Neutrophil (primary cell): Measurements from ENCODE around the gene B3GNT3.

Source experiments
- H3K27ac ChIP-seq: fragments of 200-600 bp; sonication (generic); 2 replicates; pipeline ENCODE4 v1.5.1; 2016; ENCODE audit warnings: mild to moderate bottlenecking, moderate library complexity
- H3K27me3 ChIP-seq: fragments of 200-600 bp; sonication (generic); 2 replicates; pipeline ENCODE4 v1.6.0; 2016; ENCODE audit warnings: mild to moderate bottlenecking
- H3K36me3 ChIP-seq: fragments of 200-600 bp; sonication (generic); 2 replicates; pipeline ENCODE4 v1.5.1; 2017
- H3K4me1 ChIP-seq, 2 experiments: fragments of 200-600 bp in 1 of 2; sonication (generic) in 1 of 2; 1 replicate in 1 of 2; 2 replicates in 1 of 2; pipeline versions ENCODE4 v1.5.1 to v1.6.1; 2013 to 2016; ENCODE audit warnings: low read depth in 1 of 2, low read length in 1 of 2, mild to moderate bottlenecking in 1 of 2, moderate library complexity in 1 of 2; ENCODE audit not compliant: control insufficient read depth in 1 of 2, insufficient read depth in 1 of 2
- H3K4me3 ChIP-seq, 2 experiments: fragments of 200-600 bp in 1 of 2; sonication (generic) in 1 of 2; 1 replicate in 1 of 2; 2 replicates in 1 of 2; pipeline ENCODE4 v1.5.1; 2013 to 2016; ENCODE audit warnings: low read depth in 1 of 2, low read length in 1 of 2, mild to moderate bottlenecking in 1 of 2, moderate library complexity in 1 of 2
- H3K9me3 ChIP-seq: fragments of 200-600 bp; sonication (generic); 2 replicates; pipeline ENCODE4 v1.5.1; 2016
- TF ChIP-seq, protein P1 (sequence below): fragments of 200-600 bp; sonication (generic); IDR thresholded peaks from 2 replicates; pipeline ENCODE4 v1.5.1; 2016; ENCODE audit warnings: antibody characterized with exemption

Gene B3GNT3

DNA sequence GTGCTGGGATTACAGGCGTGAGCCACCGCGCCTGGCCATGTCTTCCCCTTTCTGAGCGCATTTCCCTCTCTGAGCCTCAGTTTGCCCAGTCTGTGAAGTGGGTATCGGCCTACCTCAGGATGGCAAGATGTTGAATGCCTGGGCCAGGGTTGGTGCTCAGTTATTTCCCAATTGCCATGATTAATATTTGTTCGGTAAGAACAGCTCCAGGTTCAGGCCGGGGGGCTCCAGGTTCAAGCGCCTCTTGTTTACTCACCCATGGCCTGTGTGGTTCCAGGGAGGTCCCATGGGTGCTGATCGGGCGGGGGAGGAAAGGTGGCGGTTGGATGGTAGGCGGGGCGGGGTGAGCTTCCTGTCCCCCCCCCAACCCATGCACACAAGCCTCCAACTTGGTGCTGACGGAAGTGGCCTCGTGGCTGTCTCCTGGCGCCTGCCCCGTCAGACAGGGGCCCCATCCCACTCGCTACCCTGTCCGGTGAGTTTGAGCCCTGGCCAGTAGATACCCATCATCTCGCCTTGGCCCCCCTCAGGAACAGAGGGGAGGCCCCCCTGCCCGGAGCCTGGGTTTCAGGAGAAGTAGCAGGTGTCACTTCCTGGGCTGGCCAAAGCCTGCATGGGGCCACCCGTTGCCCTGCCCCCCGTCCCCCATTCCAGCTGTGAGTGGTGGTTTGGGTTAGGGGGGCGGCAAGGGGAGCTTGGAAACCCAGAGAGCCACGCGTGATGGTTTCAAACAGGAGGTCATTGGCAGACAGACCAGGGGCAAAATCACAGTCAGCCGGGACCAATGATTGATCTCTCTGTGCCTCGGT is 43.6 kb upstream of the B3GNT3 start, which contains the start of gene FCHO1:
Gene FCHO1, plus strand, starts transcription at position 375 of the 809 bp plus-strand sequence. CDS start 3,688 bp downstream, outside the sequence.
- Histone ChIP-seq H3K4me1 (peaks cover 63 to 65% of the 10 kb centered on the region in 2 experiments), H3K36me3 (peaks cover 27% of the 10 kb centered on the region), H3K27me3 (no peaks in the 10 kb centered on the region), H3K9me3 (no peaks in the 10 kb centered on the region), H3K4me3 (peak within 1 kb of the TSS; percentile 56 to 72), H3K27ac (peak within 1 kb of the TSS; percentile 96)
- TF ChIP-seq, protein P1, sequence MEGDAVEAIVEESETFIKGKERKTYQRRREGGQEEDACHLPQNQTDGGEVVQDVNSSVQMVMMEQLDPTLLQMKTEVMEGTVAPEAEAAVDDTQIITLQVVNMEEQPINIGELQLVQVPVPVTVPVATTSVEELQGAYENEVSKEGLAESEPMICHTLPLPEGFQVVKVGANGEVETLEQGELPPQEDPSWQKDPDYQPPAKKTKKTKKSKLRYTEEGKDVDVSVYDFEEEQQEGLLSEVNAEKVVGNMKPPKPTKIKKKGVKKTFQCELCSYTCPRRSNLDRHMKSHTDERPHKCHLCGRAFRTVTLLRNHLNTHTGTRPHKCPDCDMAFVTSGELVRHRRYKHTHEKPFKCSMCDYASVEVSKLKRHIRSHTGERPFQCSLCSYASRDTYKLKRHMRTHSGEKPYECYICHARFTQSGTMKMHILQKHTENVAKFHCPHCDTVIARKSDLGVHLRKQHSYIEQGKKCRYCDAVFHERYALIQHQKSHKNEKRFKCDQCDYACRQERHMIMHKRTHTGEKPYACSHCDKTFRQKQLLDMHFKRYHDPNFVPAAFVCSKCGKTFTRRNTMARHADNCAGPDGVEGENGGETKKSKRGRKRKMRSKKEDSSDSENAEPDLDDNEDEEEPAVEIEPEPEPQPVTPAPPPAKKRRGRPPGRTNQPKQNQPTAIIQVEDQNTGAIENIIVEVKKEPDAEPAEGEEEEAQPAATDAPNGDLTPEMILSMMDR: peak; percentile 12

DNA sequence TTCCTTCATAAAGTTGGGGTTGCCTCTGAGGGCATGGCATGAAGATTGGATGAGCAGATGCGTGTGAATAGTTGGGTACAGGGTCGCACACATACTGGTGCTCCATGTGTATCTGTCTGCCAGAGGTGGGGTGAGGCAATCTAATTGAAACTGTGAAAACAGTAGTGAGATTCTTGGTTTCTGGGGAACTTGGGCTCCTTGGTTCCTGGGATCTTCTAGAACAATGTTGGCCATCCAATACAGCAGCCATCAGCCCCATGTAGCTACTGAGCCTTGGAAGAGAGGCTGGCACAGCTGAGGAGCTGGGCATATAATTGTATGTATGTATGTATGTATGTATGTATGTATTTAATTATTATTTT is 43.0 kb upstream of the B3GNT3 start:
- H3K9me3 ChIP-seq: no peaks in the 10 kb centered on the region
- H3K4me1 ChIP-seq: peaks cover 63 to 65% of the 10 kb centered on the region in 2 experiments
- no peaks in the 10 kb centered on the region for H3K27me3 ChIP-seq
- H3K27ac ChIP-seq: peak overlapping the region; percentile 96
- TF ChIP-seq, protein P1: no peak
- H3K36me3 ChIP-seq: peaks cover 33% of the 10 kb centered on the region
- peak overlapping the region; percentile 56 to 72 for H3K4me3 ChIP-seq

DNA sequence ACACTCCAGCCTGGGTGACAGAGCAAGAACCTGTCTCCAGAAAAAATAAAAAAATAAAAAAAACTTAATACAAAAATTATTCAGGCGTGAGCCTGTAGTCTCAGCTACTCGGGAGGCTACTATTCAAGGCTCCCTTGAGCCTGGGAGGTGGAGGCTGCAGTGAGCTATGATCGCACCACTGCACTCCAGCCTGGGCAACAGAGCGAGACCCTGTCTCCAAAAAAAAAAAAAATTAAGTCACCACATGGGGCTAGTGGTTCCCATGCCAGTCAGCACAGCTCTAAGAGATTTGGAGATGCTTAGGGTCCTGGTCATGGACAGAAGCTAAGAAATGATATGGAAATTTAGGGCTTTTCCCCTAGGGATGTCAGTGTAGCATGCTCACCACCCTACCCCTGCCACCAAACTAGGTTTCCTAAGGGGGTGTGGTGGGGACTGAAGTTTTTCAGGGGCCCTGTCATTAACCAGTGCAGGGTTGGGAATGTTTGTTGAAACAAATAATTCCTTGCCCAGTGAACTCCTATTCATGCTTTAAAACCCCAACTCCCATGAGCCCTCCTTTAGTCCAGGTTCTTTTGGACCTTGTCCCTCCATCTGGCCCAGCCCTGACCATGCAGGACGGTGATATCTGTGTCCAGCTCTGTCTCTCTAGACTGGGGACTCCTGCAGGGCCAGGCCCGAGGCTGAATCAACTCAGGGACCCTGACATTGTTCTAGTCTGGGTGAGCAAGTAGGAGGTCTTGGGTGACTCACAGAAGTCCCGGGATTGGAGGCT is 41.9 kb upstream of the B3GNT3 start:
- Histone ChIP-seq H3K4me3 (no peak overlapping the region), H3K9me3 (no peaks in the 10 kb centered on the region), H3K27ac (no peak overlapping the region), H3K4me1 (peaks cover 55 to 61% of the 10 kb centered on the region in 2 experiments), H3K27me3 (no peaks in the 10 kb centered on the region), H3K36me3 (peaks cover 39% of the 10 kb centered on the region)
- TF ChIP-seq, protein P1: no peak

DNA sequence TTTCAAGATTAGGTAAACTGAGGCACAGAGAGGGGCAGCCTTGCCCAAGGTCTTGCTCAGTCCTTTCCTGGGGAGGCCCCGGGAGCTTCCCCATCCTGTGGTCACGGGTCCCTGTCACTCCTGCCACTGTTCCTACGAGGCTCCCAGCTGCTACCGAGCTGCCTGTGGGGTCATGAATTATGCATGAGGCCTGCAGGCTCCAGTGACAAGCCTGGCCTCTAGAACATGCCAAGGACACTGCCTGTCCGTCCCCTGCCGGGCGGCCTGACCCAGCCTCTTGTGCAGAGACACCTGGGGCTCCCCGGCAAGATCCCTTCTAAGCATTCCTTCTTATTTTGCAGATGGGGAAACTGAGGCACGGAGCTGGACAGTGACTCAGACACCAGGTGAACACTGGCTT is 41.0 kb upstream of the B3GNT3 start:
- Histone ChIP-seq H3K27ac (peak overlapping the region; percentile 54), H3K4me3 (no peak overlapping the region), H3K27me3 (no peaks in the 10 kb centered on the region), H3K9me3 (no peaks in the 10 kb centered on the region), H3K4me1 (peaks cover 46 to 52% of the 10 kb centered on the region in 2 experiments), H3K36me3 (peaks cover 42% of the 10 kb centered on the region)
- TF ChIP-seq, protein P1: no peak

DNA sequence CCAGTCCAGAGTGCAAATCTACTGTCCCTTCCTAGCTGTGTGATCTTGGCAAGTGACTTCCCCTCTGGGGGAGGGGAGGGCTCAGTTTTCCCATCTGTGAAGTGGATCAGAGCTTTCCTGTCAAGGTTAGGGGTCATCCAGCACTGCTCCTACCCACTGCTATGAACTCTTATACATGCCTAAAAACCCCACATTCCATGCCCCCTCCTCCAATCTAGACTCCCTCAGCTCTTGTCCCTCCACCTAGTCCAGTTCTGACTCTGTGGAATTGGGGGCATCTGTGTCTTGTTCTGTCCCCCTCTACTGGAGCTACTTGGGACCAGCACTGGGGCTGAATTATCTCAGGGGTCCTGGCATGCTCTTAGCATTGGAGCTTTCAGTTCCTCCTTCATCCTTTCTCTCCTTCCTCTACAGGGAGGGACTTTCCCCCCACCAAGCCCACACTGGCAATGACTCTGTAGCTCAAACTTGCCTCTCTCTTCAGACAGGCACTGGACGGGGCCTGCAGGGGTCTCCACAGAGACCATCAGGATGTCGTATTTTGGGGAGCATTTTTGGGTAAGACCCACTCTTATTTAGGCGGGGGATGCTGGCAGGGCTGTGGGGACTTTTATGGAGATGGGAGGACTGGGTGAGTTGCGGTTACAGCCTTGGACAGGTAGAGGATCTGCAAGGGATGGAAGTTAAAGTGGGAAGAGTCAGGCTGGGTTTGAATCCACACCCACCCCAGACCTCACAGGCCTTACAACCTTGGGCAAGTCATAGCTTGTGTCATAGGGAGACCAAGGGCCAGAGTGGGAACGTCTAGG is 40.1 kb upstream of the B3GNT3 start:
- peaks cover 48% of the 10 kb centered on the region for H3K36me3 ChIP-seq
- H3K9me3 ChIP-seq: no peaks in the 10 kb centered on the region
- H3K4me3 ChIP-seq: no peak overlapping the region
- no peaks in the 10 kb centered on the region for H3K27me3 ChIP-seq
- H3K4me1 ChIP-seq: peaks cover 37 to 44% of the 10 kb centered on the region in 2 experiments
- TF ChIP-seq, protein P1: no peak
- peak overlapping the region; percentile 54 for H3K27ac ChIP-seq
